Uterus (tissue), 2 donors: ENCODE measurements around the gene NOTCH4.

Experiments used
- POLR2A ChIP-seq, 2 donors: fragments of 450-650 bp; IDR thresholded peaks; one replicate each; pipeline ENCODE4 v1.6.1; 2016; ENCODE audit warnings: antibody characterized with exemption in 2 of 2, mild to moderate bottlenecking in 1 of 2, moderate library complexity in 1 of 2
- TF ChIP-seq, protein P1 (sequence below), 4 experiments: fragments of 200-600 bp in 2 of 4; fragments of 450-650 bp in 2 of 4; sonication (generic) in 2 of 4; IDR thresholded peaks; one replicate each; pipeline ENCODE4 v1.5.1; 2016 to 2019; ENCODE audit warnings: antibody characterized with exemption in 4 of 4, mild to moderate bottlenecking in 2 of 4, moderate library complexity in 1 of 4

GRCh38 chr6:32252331-32253009 lies 28.6 kb upstream of the NOTCH4 start:
- TF ChIP-seq, protein P1, sequence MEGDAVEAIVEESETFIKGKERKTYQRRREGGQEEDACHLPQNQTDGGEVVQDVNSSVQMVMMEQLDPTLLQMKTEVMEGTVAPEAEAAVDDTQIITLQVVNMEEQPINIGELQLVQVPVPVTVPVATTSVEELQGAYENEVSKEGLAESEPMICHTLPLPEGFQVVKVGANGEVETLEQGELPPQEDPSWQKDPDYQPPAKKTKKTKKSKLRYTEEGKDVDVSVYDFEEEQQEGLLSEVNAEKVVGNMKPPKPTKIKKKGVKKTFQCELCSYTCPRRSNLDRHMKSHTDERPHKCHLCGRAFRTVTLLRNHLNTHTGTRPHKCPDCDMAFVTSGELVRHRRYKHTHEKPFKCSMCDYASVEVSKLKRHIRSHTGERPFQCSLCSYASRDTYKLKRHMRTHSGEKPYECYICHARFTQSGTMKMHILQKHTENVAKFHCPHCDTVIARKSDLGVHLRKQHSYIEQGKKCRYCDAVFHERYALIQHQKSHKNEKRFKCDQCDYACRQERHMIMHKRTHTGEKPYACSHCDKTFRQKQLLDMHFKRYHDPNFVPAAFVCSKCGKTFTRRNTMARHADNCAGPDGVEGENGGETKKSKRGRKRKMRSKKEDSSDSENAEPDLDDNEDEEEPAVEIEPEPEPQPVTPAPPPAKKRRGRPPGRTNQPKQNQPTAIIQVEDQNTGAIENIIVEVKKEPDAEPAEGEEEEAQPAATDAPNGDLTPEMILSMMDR (IDR thresholded peaks at IDR 0.05): no peak
- no peak for TF ChIP-seq POLR2A (IDR thresholded peaks at IDR 0.05)
